Liver (tissue), 9 donors: ENCODE data around the gene UQCR11. TPM values are rescaled to one million over a fixed set of nuclear protein-coding genes. Genes with fewer than 3 reads are reported as not detected.

ENCODE experiments used
- DNase-seq: peaks from one replicate; pipeline ENCODE4 v3.0.0-alpha.2; 2017; ENCODE audit warnings: low spot score
- H3K27ac ChIP-seq, 2 donors: one replicate each; pipeline ENCODE4 v1.7.0; 2013; ENCODE audit warnings: inconsistent platforms in 2 of 2, low read length in 2 of 2, control low read depth in 1 of 2, low read depth in 1 of 2, mild to moderate bottlenecking in 1 of 2
- H3K27me3 ChIP-seq, 4 donors: one replicate each; pipeline versions ENCODE4 v1.6.1 to v1.7.0; 2013; ENCODE audit warnings: low read length in 3 of 4, inconsistent platforms in 1 of 4, mild to moderate bottlenecking in 1 of 4, moderate library complexity in 1 of 4; ENCODE audit not compliant: control insufficient read depth in 4 of 4, insufficient read depth in 4 of 4
- H3K36me3 ChIP-seq, 4 donors: one replicate each; pipeline versions ENCODE4 v1.6.1 to v1.7.0; 2013; ENCODE audit warnings: low read length in 3 of 4, mild to moderate bottlenecking in 3 of 4, low read depth in 1 of 4, moderate library complexity in 1 of 4; ENCODE audit not compliant: control insufficient read depth in 4 of 4, insufficient read depth in 3 of 4
- H3K4me1 ChIP-seq, 4 donors: one replicate each; pipeline versions ENCODE4 v1.6.1 to v1.7.0; 2013; ENCODE audit warnings: low read length in 3 of 4, mild to moderate bottlenecking in 3 of 4, moderate library complexity in 1 of 4; ENCODE audit not compliant: control insufficient read depth in 4 of 4, insufficient read depth in 4 of 4
- H3K4me3 ChIP-seq, 3 donors: one replicate each; pipeline versions ENCODE4 v1.6.1 to v1.7.0; 2013; ENCODE audit warnings: low read length in 3 of 3, control low read depth in 1 of 3, low read depth in 1 of 3, mild to moderate bottlenecking in 1 of 3
- H3K9ac ChIP-seq, 2 donors: one replicate each; pipeline ENCODE4 v1.7.0; 2013; ENCODE audit warnings: low read length in 2 of 2, mild to moderate bottlenecking in 2 of 2, moderate library complexity in 2 of 2, control low read depth in 1 of 2, low read depth in 1 of 2
- H3K9me3 ChIP-seq, 4 donors: one replicate each; pipeline versions ENCODE4 v1.6.1 to v1.7.0; 2013; ENCODE audit warnings: low read length in 3 of 4; ENCODE audit not compliant: control insufficient read depth in 4 of 4
- ATF3 ChIP-seq: IDR thresholded peaks from 2 replicates; pipeline ENCODE4 v1.6.1; 2016; ENCODE audit warnings: antibody characterized with exemption
- EGR1 ChIP-seq, 2 donors: IDR thresholded peaks; 2 replicates each; pipeline ENCODE4 v1.6.1; 2016 to 2018; ENCODE audit warnings: antibody characterized with exemption in 2 of 2, low read depth in 2 of 2
- FOXA1 ChIP-seq: IDR thresholded peaks from 2 replicates; pipeline ENCODE4 v1.6.1; 2016; ENCODE audit warnings: antibody characterized with exemption
- FOXA2 ChIP-seq: IDR thresholded peaks from 2 replicates; pipeline ENCODE4 v1.6.1; 2016; ENCODE audit warnings: antibody characterized with exemption
- GABPA ChIP-seq, 2 donors: IDR thresholded peaks in 1 of 2; conservative IDR thresholded peaks in 1 of 2; 2 replicates each; pipeline ENCODE4 v1.6.1; 2016; ENCODE audit warnings: antibody characterized with exemption in 2 of 2, mild to moderate bottlenecking in 1 of 2, moderate library complexity in 1 of 2
- HNF4A ChIP-seq, 2 donors: conservative IDR thresholded peaks; 2 replicates each; pipeline ENCODE4 v1.6.1; 2016; ENCODE audit warnings: antibody characterized with exemption in 2 of 2, mild to moderate bottlenecking in 2 of 2
- HNF4G ChIP-seq: IDR thresholded peaks from 2 replicates; pipeline ENCODE4 v1.6.1; 2016; ENCODE audit warnings: antibody characterized with exemption
- JUND ChIP-seq, 2 donors: IDR thresholded peaks; 2 replicates each; pipeline ENCODE4 v1.6.1; 2016; ENCODE audit warnings: antibody characterized with exemption in 2 of 2
- MAX ChIP-seq: IDR thresholded peaks from 2 replicates; pipeline ENCODE4 v1.6.1; 2016; ENCODE audit warnings: antibody characterized with exemption
- NR2F2 ChIP-seq: IDR thresholded peaks from 2 replicates; pipeline ENCODE4 v1.6.1; 2016; ENCODE audit warnings: antibody characterized with exemption
- RAD21 ChIP-seq, 2 donors: IDR thresholded peaks; 2 replicates each; pipeline ENCODE4 v1.6.1; 2016; ENCODE audit warnings: antibody characterized with exemption in 2 of 2, mild to moderate bottlenecking in 2 of 2
- REST ChIP-seq: IDR thresholded peaks from 2 replicates; pipeline ENCODE4 v1.6.1; 2016; ENCODE audit warnings: antibody characterized with exemption, mild to moderate bottlenecking
- RXRA ChIP-seq, 2 donors: IDR thresholded peaks; 2 replicates each; pipeline ENCODE4 v1.6.1; 2017 to 2018; ENCODE audit warnings: antibody characterized with exemption in 2 of 2, mild to moderate bottlenecking in 1 of 2
- SP1 ChIP-seq: IDR thresholded peaks from 2 replicates; pipeline ENCODE4 v1.6.1; 2018; ENCODE audit warnings: antibody characterized with exemption, mild to moderate bottlenecking
- TAF1 ChIP-seq: conservative IDR thresholded peaks from 2 replicates; pipeline ENCODE4 v1.6.1; 2016; ENCODE audit warnings: antibody characterized with exemption, mild to moderate bottlenecking
- ZBTB33 ChIP-seq: IDR thresholded peaks from 2 replicates; pipeline ENCODE4 v1.6.1; 2016; ENCODE audit warnings: antibody characterized with exemption
- WGBS: extraction: QIAGEN DNeasy Blood & Tissue Kit; methylation state at CpG from one replicate; pipeline ENCODE4 v1.1.7; 2013; 5-methylcytosine and 5-hydroxymethylcytosine counted together
- polyA plus RNA-seq, 2 donors: library from polyadenylated mRNA; stranded (reverse) in 1 of 2; unstranded in 1 of 2; fragments of 200-250 nt in 1 of 2; fragments of >200 nt in 1 of 2; fragmentation: Nextera tagmentation in 1 of 2; extraction: Ambion mirVana in 1 of 2; gene quantifications; one replicate each; pipeline versions ENCODE4 v1.2.1 to v1.2.3, GENCODE V29; 2013 to 2015
- total RNA-seq, 2 donors: library from RNA; depleted of rRNA; stranded (reverse); fragments of >200 nt; gene quantifications; one replicate each; pipeline ENCODE4 v1.2.3, GENCODE V29; 2014
- donor health status: healthy.
- donor health status: healthy.
- donor health status: healthy.
- donor health status: healthy.
- donor health status: healthy.

Gene UQCR11
- total and polyA plus RNA-seq, 4 donors: 23.8 to 862 (median 82.3) TPM

- H3K4me1 ChIP-seq: no peaks in the 10 kb centered on the region
- H3K9me3 ChIP-seq: no peaks in the 10 kb centered on the region
- peaks cover 2 to 15% (median 3%) of the 10 kb centered on the region in 4 donors for H3K36me3 ChIP-seq
- no peaks in the 10 kb centered on the region for H3K27me3 ChIP-seq
- no peak overlapping the region for H3K27ac ChIP-seq
- no peak overlapping the region for H3K4me3 ChIP-seq
- no peak for DNase-seq
- H3K9ac ChIP-seq: no peak overlapping the region
- TF ChIP-seq REST (no peak), ATF3 (no peak), NR2F2 (no peak), EGR1 (IDR thresholded peaks at IDR 0.05; ENCODE audit: low read depth in 2 of 2) (no peak), FOXA2 (no peak), RAD21 (IDR thresholded peaks at IDR 0.05) (no peak)
- 96% methylated on average over 11 of the region's 11 CpGs for WGBS
Observed at GRCh38 chr19:1620502-1620901, 15.2 kb upstream of the UQCR11 start.

- Histone ChIP-seq H3K36me3 (peaks cover 2 to 23% (median 4%) of the 10 kb centered on the region in 4 donors), H3K4me3 (no peak overlapping the region), H3K27ac (no peak overlapping the region), H3K9ac (no peak overlapping the region), H3K9me3 (no peaks in the 10 kb centered on the region), H3K27me3 (no peaks in the 10 kb centered on the region), H3K4me1 (no peaks in the 10 kb centered on the region)
- no peak for DNase-seq
- TF ChIP-seq ZBTB33: no peak
- TF ChIP-seq FOXA1: no peak
- no peak for TF ChIP-seq HNF4A (conservative IDR thresholded peaks at IDR 0.05)
- no peak for TF ChIP-seq SP1
- TF ChIP-seq EGR1 (IDR thresholded peaks at IDR 0.05; ENCODE audit: low read depth in 2 of 2): no peak
- no peak for TF ChIP-seq HNF4G
- TF ChIP-seq RXRA (IDR thresholded peaks at IDR 0.05): no peak
- no peak for TF ChIP-seq TAF1
- WGBS: 92% methylated on average over 18 of the region's 18 CpGs
Observed at GRCh38 chr19:1619703-1620102, 14.4 kb upstream of the UQCR11 start.

- Histone ChIP-seq H3K4me1 (no peaks in the 10 kb centered on the region), H3K4me3 (no peak overlapping the region), H3K27ac (no peak overlapping the region), H3K9me3 (no peaks in the 10 kb centered on the region), H3K27me3 (no peaks in the 10 kb centered on the region), H3K36me3 (peaks cover 2 to 26% (median 4%) of the 10 kb centered on the region in 4 donors), H3K9ac (no peak overlapping the region)
- DNase-seq: no peak
- WGBS: 95% methylated on average over 26 of the region's 26 CpGs
- no peak for TF ChIP-seq FOXA2
- no peak for TF ChIP-seq GABPA (IDR thresholded peaks at IDR 0.05 in 1 of 2, conservative IDR thresholded peaks at IDR 0.05 in 1 of 2)
- no peak for TF ChIP-seq EGR1 (IDR thresholded peaks at IDR 0.05; ENCODE audit: low read depth in 2 of 2)
- no peak for TF ChIP-seq JUND (IDR thresholded peaks at IDR 0.05)
- no peak for TF ChIP-seq MAX
- TF ChIP-seq NR2F2: no peak
- no peak for TF ChIP-seq ATF3
- no peak for TF ChIP-seq FOXA1
- no peak for TF ChIP-seq ZBTB33
- no peak for TF ChIP-seq REST
- TF ChIP-seq RAD21 (IDR thresholded peaks at IDR 0.05): no peak
- no peak for TF ChIP-seq RXRA (IDR thresholded peaks at IDR 0.05)
Observed at GRCh38 chr19:1619094-1619439, 13.8 kb upstream of the UQCR11 start.
